HG03175 (cell line): Measurements from ENCODE around the gene IL1B.
A peak's percentile ranks its signal among the peaks of the same experiment; 100 is the strongest.

Experiments
- ATAC-seq: cut with Tn5 transposase; IDR thresholded peaks from one replicate; pipeline ENCODE4 v1.9.1; 2021; ENCODE audit warnings: mild to moderate bottlenecking, moderate library complexity; ENCODE audit not compliant: unreplicated experiment

The IL1B gene

GRCh38 chr2:112830682-112831512 is 5.7 kb downstream of the IL1B start:
- ATAC-seq = no peak

- ATAC-seq = no peak
Measured at GRCh38 chr2:112829961-112830681, 6.5 kb downstream of the IL1B start.

- ATAC-seq = no peak
Measured at GRCh38 chr2:112829101-112829960, 7.2 kb downstream of the IL1B start.

- no peak for ATAC-seq
Measured at GRCh38 chr2:112828251-112828691, 8.3 kb downstream of the IL1B start.

- no peak for ATAC-seq
Measured at GRCh38 chr2:112827604-112828185, 8.9 kb downstream of the IL1B start.

GRCh38 chr2:112827009-112827408 is 9.6 kb downstream of the IL1B start:
- no peak for ATAC-seq

GRCh38 chr2:112825706-112826105 is 10.9 kb downstream of the IL1B start:
- no peak for ATAC-seq

GRCh38 chr2:112824694-112825085 is 11.9 kb downstream of the IL1B start:
- no peak for ATAC-seq

- ATAC-seq = no peak
Measured at GRCh38 chr2:112821682-112822081, 14.9 kb downstream of the IL1B start.

- ATAC-seq = peak; percentile 83
Measured at GRCh38 chr2:112821142-112821541, 15.4 kb downstream of the IL1B start.

- no peak for ATAC-seq
Measured at GRCh38 chr2:112820343-112820742, 16.2 kb downstream of the IL1B start.

GRCh38 chr2:112819081-112819480 is 17.5 kb downstream of the IL1B start:
- no peak for ATAC-seq

GRCh38 chr2:112818094-112818902 is 18.3 kb downstream of the IL1B start:
- ATAC-seq = no peak

- no peak for ATAC-seq
Measured at GRCh38 chr2:112817082-112817689, 19.4 kb downstream of the IL1B start.

GRCh38 chr2:112814278-112814677 is 22.3 kb downstream of the IL1B start:
- no peak for ATAC-seq

- ATAC-seq = no peak
Measured at GRCh38 chr2:112813280-112813966, 23.2 kb downstream of the IL1B start.

- ATAC-seq = peak; percentile 61
Measured at GRCh38 chr2:112812318-112813267, 24.0 kb downstream of the IL1B start.

- no peak for ATAC-seq
Measured at GRCh38 chr2:112811841-112812306, 24.7 kb downstream of the IL1B start.
